ENCODE measurements around the gene PRDM5. TPM values are rescaled to one million over a fixed set of nuclear protein-coding genes. Genes with fewer than 3 reads are reported as not detected.

Gene PRDM5
- total RNA-seq = 8.2 and 10.1 TPM in 2 replicates

GRCh38 chr4:120922381-120923206 is at the start of gene PRDM5:
TSS of gene PRDM5 (minus strand) at chr4:120922726. CDS start at chr4:120922608, 118 bp downstream.

Other genes with a start within 250 kb of the PRDM5 start
- gene NDNF, start 149.8 kb upstream of the PRDM5 start, total RNA-seq = 0.56 and 4.9 TPM in 2 replicates
- 0.20 and 0.26 TPM in 2 replicates for gene TNIP3, start 241.6 kb upstream of the PRDM5 start, total RNA-seq

All from smooth muscle cell of the pulmonary artery (primary cell).